WTC11 (cell line): Measurements from ENCODE around the gene GABRA4. TPM values are rescaled to one million over a fixed set of nuclear protein-coding genes. Genes with fewer than 3 reads are reported as not detected.

Source experiments
- ATAC-seq: fragments of 200-7000 bp; cut with Tn5 transposase; 2 replicates; pipeline ENCODE4 v1.10.0; 2021; ENCODE audit warnings: mild to moderate bottlenecking, moderate library complexity
- CTCF ChIA-PET: fragments of 300-600 bp; sonication (Branson Sonifier 250); formaldehyde crosslinking; loops from one replicate; lab custom pipeline; 2021; ENCODE audit warnings: antibody characterized with exemption; lab: Charles Lee
- POLR2A ChIA-PET: fragments of 350-600 bp; sonication (Branson Sonifier 250); formaldehyde crosslinking; loops from one replicate; lab custom pipeline; 2021; ENCODE audit warnings: antibody characterized with exemption; lab: Charles Lee
- DNase-seq: peaks from one replicate; pipeline ENCODE4 v3.0.0; 2021; ENCODE audit warnings: low spot score
- H3K27ac Mint-ChIP-seq: 2 replicates; pipeline ENCODE4 v1.8.0; 2021; ENCODE audit warnings: mixed read lengths
- H3K27me3 Mint-ChIP-seq: 2 replicates; pipeline ENCODE4 v1.8.0; 2021; ENCODE audit warnings: low read depth, mild to moderate bottlenecking, moderate library complexity, mixed read lengths
- H3K36me3 Mint-ChIP-seq: 2 replicates; pipeline ENCODE4 v1.8.0; 2021; ENCODE audit warnings: mixed read lengths
- H3K4me1 Mint-ChIP-seq: 2 replicates; pipeline ENCODE4 v1.8.0; 2022; ENCODE audit warnings: mixed read lengths
- H3K4me3 Mint-ChIP-seq: 2 replicates; pipeline ENCODE4 v1.8.0; 2021; ENCODE audit warnings: mild to moderate bottlenecking, moderate library complexity, mixed read lengths
- H3K9me3 Mint-ChIP-seq: 2 replicates; pipeline ENCODE4 v1.8.0; 2021; ENCODE audit warnings: mixed read lengths
- AR ChIP-seq: fragments of 250-450 bp; sonication (Bioruptor Pico); IDR thresholded peaks from 2 replicates; pipeline ENCODE4 v1.9.0; 2021; ENCODE audit warnings: mild to moderate bottlenecking
- ATF1 ChIP-seq: sonication (generic); formaldehyde crosslinking; IDR thresholded peaks from 2 replicates; pipeline ENCODE4 v1.8.1; 2023; ENCODE audit warnings: mild to moderate bottlenecking, moderate library complexity, missing genetic modification reagents
- ATF6 ChIP-seq: sonication (generic); formaldehyde crosslinking; IDR thresholded peaks from 2 replicates; pipeline ENCODE4 v1.8.1; 2023; ENCODE audit warnings: mild to moderate bottlenecking, missing genetic modification reagents
- EMX1 ChIP-seq: fragments of 250-450 bp; sonication (Bioruptor Pico); IDR thresholded peaks from 2 replicates; pipeline ENCODE4 v1.8.0; 2021; ENCODE audit warnings: mild to moderate bottlenecking
- FOXP4 ChIP-seq: sonication (generic); formaldehyde crosslinking; IDR thresholded peaks from 2 replicates; pipeline ENCODE4 v1.8.0; 2022; ENCODE audit warnings: mild to moderate bottlenecking, missing genetic modification reagents
- HMGA2 ChIP-seq: fragments of 250-450 bp; sonication (Bioruptor Pico); IDR thresholded peaks from 2 replicates; pipeline ENCODE4 v1.4.0; 2021; ENCODE audit warnings: mild to moderate bottlenecking, moderate library complexity
- NFATC4 ChIP-seq: fragments of 250-450 bp; sonication (Bioruptor Pico); IDR thresholded peaks from 2 replicates; pipeline ENCODE4 v1.9.0; 2021; ENCODE audit warnings: mild to moderate bottlenecking
- NFE2L1 ChIP-seq: sonication (generic); formaldehyde crosslinking; IDR thresholded peaks from 2 replicates; pipeline ENCODE4 v1.8.1; 2023; ENCODE audit warnings: missing genetic modification reagents
- NR3C1 ChIP-seq: sonication (generic); formaldehyde crosslinking; conservative IDR thresholded peaks from 2 replicates; pipeline ENCODE4 v1.8.1; 2023; ENCODE audit warnings: low read depth, mild to moderate bottlenecking, missing genetic modification reagents
- USF2 ChIP-seq: sonication (generic); formaldehyde crosslinking; IDR thresholded peaks from 2 replicates; pipeline ENCODE4 v1.8.1; 2023; ENCODE audit warnings: mild to moderate bottlenecking, missing genetic modification reagents, moderate library complexity
- ZNF219 ChIP-seq: sonication (generic); formaldehyde crosslinking; IDR thresholded peaks from 2 replicates; pipeline ENCODE4 v1.8.0; 2023; ENCODE audit warnings: missing genetic modification reagents, mild to moderate bottlenecking, borderline replicate concordance
- ZNF263 ChIP-seq: sonication (generic); formaldehyde crosslinking; IDR thresholded peaks from 2 replicates; pipeline ENCODE4 v1.8.1; 2022; ENCODE audit warnings: low read depth, mild to moderate bottlenecking, moderate library complexity, missing genetic modification reagents
- ZNF416 ChIP-seq: fragments of 250-450 bp; sonication (Bioruptor Pico); IDR thresholded peaks from 2 replicates; pipeline ENCODE4 v1.9.0; 2021; ENCODE audit warnings: mild to moderate bottlenecking, inconsistent platforms
- ZNF532 ChIP-seq: fragments of 250-450 bp; sonication (Bioruptor Pico); IDR thresholded peaks from 2 replicates; pipeline ENCODE4 v1.9.0; 2021; ENCODE audit warnings: mild to moderate bottlenecking, borderline replicate concordance
- total RNA-seq: library from RNA; stranded (reverse); gene quantifications from 3 replicates; pipeline ENCODE4 v1.2.3, GENCODE V29; 2021
- TF ChIP-seq, protein P1 (sequence below): sonication (generic); formaldehyde crosslinking; IDR thresholded peaks from 2 replicates; pipeline ENCODE4 v1.8.0; 2022; ENCODE audit warnings: mild to moderate bottlenecking, missing genetic modification reagents
- TF ChIP-seq, protein P2 (sequence below): fragments of 200-600 bp; IDR thresholded peaks from 2 replicates; pipeline ENCODE4 v1.8.0; 2022; ENCODE audit warnings: antibody characterized with exemption
- TF ChIP-seq, protein P3 (sequence below): fragments of 250-450 bp; sonication (Bioruptor Pico); IDR thresholded peaks from 2 replicates; pipeline ENCODE4 v1.8.0; 2021; ENCODE audit warnings: mild to moderate bottlenecking
- TF ChIP-seq, protein P4 (sequence below): fragments of 250-450 bp; sonication (Bioruptor Pico); conservative IDR thresholded peaks from 2 replicates; pipeline ENCODE4 v1.9.0; 2021; ENCODE audit warnings: mild to moderate bottlenecking

The GABRA4 gene
- total RNA-seq, 1 experiment from 2014 or later = 0.20 TPM

- no peak for TF ChIP-seq ZNF532 (CRISPR knock-in tag)
- no peak for TF ChIP-seq NFATC4 (CRISPR knock-in tag)
- TF ChIP-seq FOXP4 = no peak
These were observed 37.8 kb downstream of the GABRA4 start (continued) for GRCh38 chr4:46955601-46956000.

DNA sequence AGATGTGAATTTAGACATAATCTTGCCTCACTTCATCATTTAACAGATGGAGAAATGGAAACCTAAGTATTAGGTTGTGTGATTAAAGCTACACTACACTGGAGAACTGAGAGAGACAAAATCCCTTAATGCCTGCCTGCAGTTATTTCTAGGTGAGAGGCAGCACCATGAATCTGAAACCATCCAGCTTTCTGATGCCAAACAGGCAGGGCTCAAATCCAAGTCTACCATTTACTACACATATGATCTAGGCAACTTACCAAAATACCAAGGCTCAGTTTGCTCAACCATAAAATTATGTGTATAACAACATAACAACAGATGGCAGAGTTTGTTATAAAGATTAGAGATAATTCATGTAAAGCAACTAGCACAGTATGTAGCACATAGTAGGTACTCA, 38.7 kb downstream of the GABRA4 start:
- POLR2A ChIA-PET = no interaction called here
- TF ChIP-seq, protein P1, sequence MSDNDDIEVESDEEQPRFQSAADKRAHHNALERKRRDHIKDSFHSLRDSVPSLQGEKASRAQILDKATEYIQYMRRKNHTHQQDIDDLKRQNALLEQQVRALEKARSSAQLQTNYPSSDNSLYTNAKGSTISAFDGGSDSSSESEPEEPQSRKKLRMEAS (CRISPR knock-in tag) = no peak
- TF ChIP-seq ZNF263 (CRISPR knock-in tag) (no peak), USF2 (CRISPR knock-in tag) (no peak), HMGA2 (CRISPR knock-in tag) (no peak), AR (CRISPR knock-in tag) (no peak), ATF6 (CRISPR knock-in tag) (no peak), EMX1 (CRISPR knock-in tag) (no peak), ATF1 (no peak), NFATC4 (CRISPR knock-in tag) (no peak), NFE2L1 (no peak), NR3C1 (CRISPR knock-in tag) (no peak), ZNF219 (CRISPR knock-in tag) (no peak), ZNF416 (CRISPR knock-in tag) (no peak)
- TF ChIP-seq, protein P2, sequence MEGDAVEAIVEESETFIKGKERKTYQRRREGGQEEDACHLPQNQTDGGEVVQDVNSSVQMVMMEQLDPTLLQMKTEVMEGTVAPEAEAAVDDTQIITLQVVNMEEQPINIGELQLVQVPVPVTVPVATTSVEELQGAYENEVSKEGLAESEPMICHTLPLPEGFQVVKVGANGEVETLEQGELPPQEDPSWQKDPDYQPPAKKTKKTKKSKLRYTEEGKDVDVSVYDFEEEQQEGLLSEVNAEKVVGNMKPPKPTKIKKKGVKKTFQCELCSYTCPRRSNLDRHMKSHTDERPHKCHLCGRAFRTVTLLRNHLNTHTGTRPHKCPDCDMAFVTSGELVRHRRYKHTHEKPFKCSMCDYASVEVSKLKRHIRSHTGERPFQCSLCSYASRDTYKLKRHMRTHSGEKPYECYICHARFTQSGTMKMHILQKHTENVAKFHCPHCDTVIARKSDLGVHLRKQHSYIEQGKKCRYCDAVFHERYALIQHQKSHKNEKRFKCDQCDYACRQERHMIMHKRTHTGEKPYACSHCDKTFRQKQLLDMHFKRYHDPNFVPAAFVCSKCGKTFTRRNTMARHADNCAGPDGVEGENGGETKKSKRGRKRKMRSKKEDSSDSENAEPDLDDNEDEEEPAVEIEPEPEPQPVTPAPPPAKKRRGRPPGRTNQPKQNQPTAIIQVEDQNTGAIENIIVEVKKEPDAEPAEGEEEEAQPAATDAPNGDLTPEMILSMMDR = no peak
- TF ChIP-seq, protein P3, sequence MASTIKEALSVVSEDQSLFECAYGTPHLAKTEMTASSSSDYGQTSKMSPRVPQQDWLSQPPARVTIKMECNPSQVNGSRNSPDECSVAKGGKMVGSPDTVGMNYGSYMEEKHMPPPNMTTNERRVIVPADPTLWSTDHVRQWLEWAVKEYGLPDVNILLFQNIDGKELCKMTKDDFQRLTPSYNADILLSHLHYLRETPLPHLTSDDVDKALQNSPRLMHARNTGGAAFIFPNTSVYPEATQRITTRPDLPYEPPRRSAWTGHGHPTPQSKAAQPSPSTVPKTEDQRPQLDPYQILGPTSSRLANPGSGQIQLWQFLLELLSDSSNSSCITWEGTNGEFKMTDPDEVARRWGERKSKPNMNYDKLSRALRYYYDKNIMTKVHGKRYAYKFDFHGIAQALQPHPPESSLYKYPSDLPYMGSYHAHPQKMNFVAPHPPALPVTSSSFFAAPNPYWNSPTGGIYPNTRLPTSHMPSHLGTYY (CRISPR knock-in tag) = no peak
- TF ChIP-seq, protein P4, sequence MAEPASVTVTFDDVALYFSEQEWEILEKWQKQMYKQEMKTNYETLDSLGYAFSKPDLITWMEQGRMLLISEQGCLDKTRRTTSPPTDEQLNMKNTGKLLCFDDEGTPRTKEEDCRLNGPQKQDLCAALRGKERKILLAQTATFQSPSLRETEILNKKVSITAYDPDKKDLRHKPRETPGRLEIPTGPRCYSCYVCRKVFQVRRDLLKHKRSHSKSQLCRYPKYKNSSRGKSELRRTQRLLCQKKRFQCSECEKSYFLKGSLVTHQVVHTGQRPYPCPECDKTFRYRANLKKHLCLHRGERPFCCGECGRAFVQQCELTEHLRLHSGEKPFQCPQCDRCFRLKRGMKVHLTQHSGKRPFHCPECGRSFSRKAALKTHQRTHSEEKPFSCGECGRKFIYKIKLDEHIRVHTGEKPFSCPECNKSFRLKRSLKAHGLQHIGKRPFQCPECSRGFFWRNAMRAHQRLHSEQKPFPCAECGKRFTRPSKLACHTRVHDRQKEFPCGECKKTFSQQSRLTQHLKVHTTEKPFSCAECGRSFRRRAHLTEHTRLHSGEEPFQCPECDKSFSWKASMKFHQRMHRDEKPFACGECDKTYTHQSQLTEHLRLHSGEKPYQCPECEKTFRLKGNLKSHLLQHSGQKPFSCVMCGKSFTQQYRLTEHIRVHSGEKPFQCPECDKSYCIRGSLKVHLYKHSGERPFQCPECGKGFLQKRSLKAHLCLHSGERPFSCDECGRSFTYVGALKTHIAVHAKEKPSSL (CRISPR knock-in tag) = no peak
- Mint-ChIP-seq H3K27me3 (no peaks in the 10 kb centered on the region; the same call in 1 of the 2 replicates), H3K27ac (no peak overlapping the region), H3K36me3 (no peaks in the 10 kb centered on the region), H3K9me3 (no peaks in the 10 kb centered on the region), H3K4me3 (no peak overlapping the region), H3K4me1 (no peaks in the 10 kb centered on the region)
- DNase-seq (no peak), ATAC-seq (no peak)
- CTCF ChIA-PET = no interaction called here
